Bronchial epithelial cell (primary cell): ENCODE measurements around the gene TMEM183A. TPM values are rescaled to one million over a fixed set of nuclear protein-coding genes. Genes with fewer than 3 reads are reported as not detected.
A peak's percentile ranks its signal among the peaks of the same experiment; 100 is the strongest.

Experiments used
- DNase-seq: peaks from one replicate; pipeline ENCODE4 v3.0.0-alpha.2; 2010; ENCODE audit warnings: low read depth
- FAIRE-seq: peaks from 2 replicates; lab custom pipeline; 2011; peaks lifted over from hg19 to GRCh38; lab: Jason Lieb, UNC
- H3K27me3 ChIP-seq: 2 replicates; pipeline ENCODE4 v1.5.1; 2011; ENCODE audit warnings: low read length; ENCODE audit not compliant: control insufficient read depth, insufficient read depth
- H3K36me3 ChIP-seq: 2 replicates; pipeline ENCODE4 v1.5.1; 2011; ENCODE audit warnings: low read length; ENCODE audit not compliant: control insufficient read depth, insufficient read depth
- H3K4me3 ChIP-seq: 2 replicates; pipeline ENCODE4 v1.5.1; 2011; ENCODE audit warnings: mild to moderate bottlenecking, low read depth, low read length, control low read depth
- total RNA-seq: library from RNA; depleted of rRNA; stranded (reverse); fragments of >200 nt; gene quantifications from 2 replicates; pipeline ENCODE4 v1.2.1, GENCODE V29; 2014
- TF ChIP-seq, protein P1 (sequence below): IDR thresholded peaks from 2 replicates; pipeline ENCODE4 v1.5.1; 2011; ENCODE audit warnings: mild to moderate bottlenecking, moderate library complexity, low read length, control low read depth, inconsistent platforms; ENCODE audit not compliant: insufficient read depth, severe bottlenecking

Gene TMEM183A
- total RNA-seq, 1 donor from 2014 or later = 126 TPM

DNA sequence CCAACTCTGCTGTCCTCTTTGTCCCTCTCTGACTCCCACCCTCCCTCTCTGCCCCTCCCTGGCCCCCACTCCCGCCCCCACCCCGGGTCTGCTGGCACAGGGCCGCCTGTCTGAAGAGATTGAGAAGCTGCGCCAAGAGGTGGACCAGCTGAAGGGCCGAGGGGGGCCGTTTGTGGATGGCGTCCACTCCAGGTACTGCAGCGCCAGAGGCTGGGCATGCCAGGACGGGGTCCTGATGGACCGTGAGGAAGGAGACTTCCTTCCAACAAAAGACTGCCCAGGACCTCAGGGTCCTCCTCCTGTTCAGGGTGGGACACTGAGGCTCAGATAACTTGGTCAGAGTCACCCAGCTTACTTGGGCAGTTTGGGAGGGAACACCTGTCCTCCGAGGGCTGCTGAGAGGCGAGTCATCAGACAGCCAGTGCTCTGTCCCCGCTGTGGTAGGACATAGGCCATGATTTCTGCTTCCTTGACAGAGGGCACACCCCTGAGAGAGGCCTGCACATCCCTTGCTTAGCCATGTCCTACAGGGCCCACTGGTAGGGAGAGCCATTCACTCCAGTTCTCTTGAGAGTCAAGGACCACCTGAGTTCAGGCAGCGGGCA is 42.5 kb downstream of the TMEM183A start:
- H3K36me3 ChIP-seq = peaks cover 7% of the 10 kb centered on the region
- FAIRE-seq = no peak
- no peaks in the 10 kb centered on the region for H3K27me3 ChIP-seq
- no peak overlapping the region for H3K4me3 ChIP-seq
- DNase-seq = no peak
- TF ChIP-seq, protein P1, sequence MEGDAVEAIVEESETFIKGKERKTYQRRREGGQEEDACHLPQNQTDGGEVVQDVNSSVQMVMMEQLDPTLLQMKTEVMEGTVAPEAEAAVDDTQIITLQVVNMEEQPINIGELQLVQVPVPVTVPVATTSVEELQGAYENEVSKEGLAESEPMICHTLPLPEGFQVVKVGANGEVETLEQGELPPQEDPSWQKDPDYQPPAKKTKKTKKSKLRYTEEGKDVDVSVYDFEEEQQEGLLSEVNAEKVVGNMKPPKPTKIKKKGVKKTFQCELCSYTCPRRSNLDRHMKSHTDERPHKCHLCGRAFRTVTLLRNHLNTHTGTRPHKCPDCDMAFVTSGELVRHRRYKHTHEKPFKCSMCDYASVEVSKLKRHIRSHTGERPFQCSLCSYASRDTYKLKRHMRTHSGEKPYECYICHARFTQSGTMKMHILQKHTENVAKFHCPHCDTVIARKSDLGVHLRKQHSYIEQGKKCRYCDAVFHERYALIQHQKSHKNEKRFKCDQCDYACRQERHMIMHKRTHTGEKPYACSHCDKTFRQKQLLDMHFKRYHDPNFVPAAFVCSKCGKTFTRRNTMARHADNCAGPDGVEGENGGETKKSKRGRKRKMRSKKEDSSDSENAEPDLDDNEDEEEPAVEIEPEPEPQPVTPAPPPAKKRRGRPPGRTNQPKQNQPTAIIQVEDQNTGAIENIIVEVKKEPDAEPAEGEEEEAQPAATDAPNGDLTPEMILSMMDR = no peak

DNA sequence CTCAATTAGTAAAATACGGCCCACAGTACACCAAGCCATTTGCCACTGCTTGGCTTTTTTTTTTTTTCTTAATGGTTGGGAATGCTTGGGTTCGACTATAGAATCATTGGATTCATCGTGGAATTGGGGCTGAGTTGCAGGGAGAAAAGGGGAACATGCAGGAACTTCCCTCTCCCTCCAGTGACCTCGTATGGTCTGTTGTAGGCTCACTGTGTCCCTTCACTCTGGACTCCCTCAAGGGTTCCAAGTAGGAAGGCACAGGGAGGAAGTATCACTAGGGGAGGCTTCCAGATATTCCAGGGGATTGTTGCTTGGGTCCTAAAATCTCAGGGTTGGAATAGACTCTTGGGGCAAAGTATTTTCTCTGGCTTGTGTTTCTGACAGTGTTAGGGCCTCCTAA is 43.7 kb downstream of the TMEM183A start:
- Histone ChIP-seq H3K36me3 (peaks cover 12% of the 10 kb centered on the region), H3K4me3 (no peak overlapping the region), H3K27me3 (no peaks in the 10 kb centered on the region)
- DNase-seq (no peak), FAIRE-seq (no peak)
- TF ChIP-seq, protein P1 = no peak

DNA sequence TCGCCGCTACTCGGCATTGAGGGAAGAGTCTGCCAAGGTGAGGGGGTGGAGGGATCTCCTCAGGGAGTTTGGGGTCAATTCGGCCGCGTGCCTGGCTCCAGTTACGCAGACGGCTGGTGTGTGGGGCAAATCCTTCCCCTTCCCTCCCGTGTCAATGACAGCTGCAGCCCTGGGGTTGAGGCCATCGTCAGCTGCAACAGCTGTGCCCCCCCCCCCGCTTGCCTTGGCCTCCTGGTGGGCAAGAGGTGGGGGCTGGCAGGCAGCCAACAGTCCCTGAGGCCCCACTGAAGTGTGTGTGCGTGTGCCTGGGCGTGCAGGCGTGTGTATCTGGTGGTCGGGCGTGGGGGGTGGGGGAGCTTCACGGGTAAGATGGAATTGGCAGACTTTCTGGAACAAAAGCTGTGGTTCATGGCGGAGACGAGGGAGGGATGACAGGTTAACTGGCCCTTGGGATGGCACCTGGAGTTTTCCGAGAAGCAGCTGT is 44.7 kb downstream of the TMEM183A start:
- Histone ChIP-seq H3K27me3 (no peaks in the 10 kb centered on the region), H3K4me3 (no peak overlapping the region), H3K36me3 (peaks cover 14% of the 10 kb centered on the region)
- FAIRE-seq = no peak
- no peak for DNase-seq
- TF ChIP-seq, protein P1 = no peak

DNA sequence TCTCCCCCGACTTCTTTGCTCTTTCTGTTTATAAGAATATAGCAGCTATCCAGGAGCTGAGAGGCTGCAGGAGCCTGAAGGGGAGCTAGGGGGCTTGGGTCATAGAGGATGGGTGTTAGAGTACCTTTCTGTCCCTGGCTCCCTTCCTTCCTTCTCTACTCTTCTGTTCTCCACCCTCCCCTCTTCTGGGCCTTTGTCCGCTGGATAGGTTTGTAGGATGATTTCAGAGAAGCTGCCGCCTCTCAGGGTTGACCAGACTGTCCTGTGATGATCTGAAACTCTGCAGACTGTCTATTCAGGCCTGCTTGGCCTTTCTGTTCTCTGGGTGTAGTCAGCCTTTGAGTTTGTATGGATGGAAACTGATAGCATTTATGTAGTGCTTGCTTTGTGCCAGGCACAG is 45.4 kb downstream of the TMEM183A start:
- DNase-seq = no peak
- H3K36me3 ChIP-seq = peaks cover 14% of the 10 kb centered on the region
- no peaks in the 10 kb centered on the region for H3K27me3 ChIP-seq
- TF ChIP-seq, protein P1 = no peak
- no peak overlapping the region for H3K4me3 ChIP-seq
- peak; percentile 47 for FAIRE-seq

DNA sequence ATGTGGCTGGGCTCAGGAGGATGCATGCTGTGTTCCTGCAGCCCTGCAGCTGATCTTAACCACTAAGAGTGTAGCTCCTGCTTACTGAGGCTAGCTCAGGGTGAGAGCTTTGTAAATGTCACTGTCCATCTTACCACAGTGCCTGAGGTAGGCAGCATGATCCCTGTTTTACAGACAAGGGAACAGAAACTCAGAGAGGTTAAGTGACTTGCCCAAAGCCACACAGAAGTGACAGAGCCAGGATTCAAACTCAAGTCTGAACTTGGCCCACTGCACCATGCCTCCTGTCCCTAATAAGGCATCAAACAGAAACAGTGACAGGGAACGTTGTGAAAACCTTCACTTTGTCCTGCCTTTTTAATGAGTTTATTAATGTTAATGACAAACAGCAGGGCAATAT is 47.0 kb downstream of the TMEM183A start:
- TF ChIP-seq, protein P1 = no peak
- Histone ChIP-seq H3K36me3 (peaks cover 14% of the 10 kb centered on the region), H3K4me3 (no peak overlapping the region), H3K27me3 (no peaks in the 10 kb centered on the region)
- FAIRE-seq = no peak
- no peak for DNase-seq

DNA sequence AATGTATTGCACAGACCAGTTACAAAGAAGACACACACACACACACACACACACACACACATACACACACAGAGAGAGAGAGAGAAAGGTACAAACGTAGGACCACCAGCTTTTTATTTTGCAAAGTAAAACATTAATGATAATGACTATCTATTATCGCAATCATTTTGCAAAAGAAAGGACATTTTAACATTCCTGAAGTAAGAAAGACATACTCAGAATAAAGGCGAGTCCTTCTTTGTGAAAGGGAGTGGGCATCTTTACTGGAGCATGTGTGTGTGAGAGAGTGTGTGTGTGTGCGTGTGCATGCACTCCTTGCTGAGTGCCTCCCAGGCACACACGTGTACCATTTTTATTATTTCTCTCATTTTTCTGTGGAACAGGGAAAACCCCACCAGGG is 47.5 kb downstream of the TMEM183A start:
- H3K36me3 ChIP-seq = peaks cover 13% of the 10 kb centered on the region
- FAIRE-seq (no peak), DNase-seq (no peak)

More for the DNA sequence above, 47.5 kb downstream of the TMEM183A start:
- no peak overlapping the region for H3K4me3 ChIP-seq
- H3K27me3 ChIP-seq = no peaks in the 10 kb centered on the region
- TF ChIP-seq, protein P1 = no peak
